Measurements from ENCODE around the gene RRAD.

GRCh38 chr16:66918803-66919568 lies 6.3 kb downstream of the RRAD start, which contains the start of gene CDH16:
- TF ChIP-seq POLR2A (IDR thresholded peaks at IDR 0.05) = no peak
- TF ChIP-seq, protein P1, sequence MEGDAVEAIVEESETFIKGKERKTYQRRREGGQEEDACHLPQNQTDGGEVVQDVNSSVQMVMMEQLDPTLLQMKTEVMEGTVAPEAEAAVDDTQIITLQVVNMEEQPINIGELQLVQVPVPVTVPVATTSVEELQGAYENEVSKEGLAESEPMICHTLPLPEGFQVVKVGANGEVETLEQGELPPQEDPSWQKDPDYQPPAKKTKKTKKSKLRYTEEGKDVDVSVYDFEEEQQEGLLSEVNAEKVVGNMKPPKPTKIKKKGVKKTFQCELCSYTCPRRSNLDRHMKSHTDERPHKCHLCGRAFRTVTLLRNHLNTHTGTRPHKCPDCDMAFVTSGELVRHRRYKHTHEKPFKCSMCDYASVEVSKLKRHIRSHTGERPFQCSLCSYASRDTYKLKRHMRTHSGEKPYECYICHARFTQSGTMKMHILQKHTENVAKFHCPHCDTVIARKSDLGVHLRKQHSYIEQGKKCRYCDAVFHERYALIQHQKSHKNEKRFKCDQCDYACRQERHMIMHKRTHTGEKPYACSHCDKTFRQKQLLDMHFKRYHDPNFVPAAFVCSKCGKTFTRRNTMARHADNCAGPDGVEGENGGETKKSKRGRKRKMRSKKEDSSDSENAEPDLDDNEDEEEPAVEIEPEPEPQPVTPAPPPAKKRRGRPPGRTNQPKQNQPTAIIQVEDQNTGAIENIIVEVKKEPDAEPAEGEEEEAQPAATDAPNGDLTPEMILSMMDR (IDR thresholded peaks at IDR 0.05) = no peak

All from heart left ventricle (tissue), 13 donors.